AG10803 (cell line): ENCODE results near the gene FIGNL2.

Experiments used
- DNase-seq: peaks from one replicate; pipeline ENCODE4 v3.0.0; 2010; ENCODE audit warnings: low read depth
- H3K4me3 ChIP-seq: 2 replicates; pipeline ENCODE4 v1.5.1; 2011; ENCODE audit warnings: mild to moderate bottlenecking, low read length, control low read depth
- CTCF ChIP-seq: conservative IDR thresholded peaks from 2 replicates; pipeline ENCODE4 v1.5.1; 2011; ENCODE audit warnings: mild to moderate bottlenecking, low read length, control low read depth, inconsistent platforms

FIGNL2 gene

DNA sequence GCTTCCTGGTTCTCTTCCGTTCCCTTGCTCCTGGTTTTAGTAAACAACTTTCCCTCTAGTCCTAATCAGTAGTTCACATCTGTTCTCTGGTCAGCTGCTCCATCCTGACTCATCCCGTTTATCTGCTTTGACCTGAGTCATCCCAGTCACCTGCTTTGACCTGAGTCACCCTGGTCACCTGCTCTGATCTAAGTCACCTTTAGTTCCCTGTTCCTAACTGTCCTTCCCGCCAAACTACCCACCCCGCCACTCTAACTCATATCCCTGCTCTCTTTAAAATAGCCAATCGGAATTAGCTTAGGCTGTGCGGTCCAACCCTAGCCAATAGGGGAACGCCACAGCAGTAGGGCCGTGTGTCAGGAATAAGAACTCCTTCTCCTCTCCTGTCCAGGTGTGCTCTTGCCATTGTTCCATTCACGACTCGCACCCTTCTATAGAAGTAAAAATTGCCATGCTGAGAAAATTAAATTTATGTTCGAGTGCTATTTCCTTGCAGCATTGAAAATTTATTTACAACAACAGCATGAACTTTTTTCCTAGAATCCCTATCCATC, 36.2 kb upstream of the FIGNL2 start:
- TF ChIP-seq CTCF = no peak
- H3K4me3 ChIP-seq = no peak overlapping the region
- no peak for DNase-seq

- no peak overlapping the region for H3K4me3 ChIP-seq
- no peak for TF ChIP-seq CTCF
Observed at GRCh38 chr12:51883998-51884675, 35.6 kb upstream of the FIGNL2 start.

GRCh38 chr12:51883295-51883694, 34.8 kb upstream of the FIGNL2 start:
- no peak for DNase-seq
- H3K4me3 ChIP-seq = no peak overlapping the region
- no peak for TF ChIP-seq CTCF

More at GRCh38 chr12:51883998-51884675, 35.6 kb upstream of the FIGNL2 start:
- no peak for DNase-seq

- H3K4me3 ChIP-seq = no peak overlapping the region
- DNase-seq = no peak
- no peak for TF ChIP-seq CTCF
Observed at GRCh38 chr12:51879102-51879501, 30.6 kb upstream of the FIGNL2 start.

- no peak overlapping the region for H3K4me3 ChIP-seq
- no peak for DNase-seq
- no peak for TF ChIP-seq CTCF
Observed at GRCh38 chr12:51874486-51874885, 26.0 kb upstream of the FIGNL2 start.

DNA sequence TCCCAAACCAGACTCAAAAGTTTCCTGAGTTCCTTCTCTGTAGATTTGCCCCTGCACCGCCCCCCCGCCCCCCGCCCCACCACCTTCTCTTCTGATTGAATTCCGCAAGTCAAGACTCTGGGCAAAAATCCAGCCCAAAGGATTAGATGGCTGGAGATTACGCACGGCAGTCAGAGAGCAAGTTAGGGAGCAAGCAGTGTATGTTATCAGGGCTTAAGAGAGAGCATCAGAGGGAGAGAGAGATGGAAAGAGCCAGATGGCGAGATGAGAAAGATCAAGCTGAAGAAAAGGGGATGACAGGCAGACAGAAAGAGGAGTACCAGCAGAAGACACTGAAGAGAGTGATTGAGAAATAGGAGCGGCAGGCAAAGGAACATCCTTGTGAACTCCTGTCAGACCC, 25.5 kb upstream of the FIGNL2 start:
- DNase-seq = no peak
- H3K4me3 ChIP-seq = no peak overlapping the region
- TF ChIP-seq CTCF = no peak

DNA sequence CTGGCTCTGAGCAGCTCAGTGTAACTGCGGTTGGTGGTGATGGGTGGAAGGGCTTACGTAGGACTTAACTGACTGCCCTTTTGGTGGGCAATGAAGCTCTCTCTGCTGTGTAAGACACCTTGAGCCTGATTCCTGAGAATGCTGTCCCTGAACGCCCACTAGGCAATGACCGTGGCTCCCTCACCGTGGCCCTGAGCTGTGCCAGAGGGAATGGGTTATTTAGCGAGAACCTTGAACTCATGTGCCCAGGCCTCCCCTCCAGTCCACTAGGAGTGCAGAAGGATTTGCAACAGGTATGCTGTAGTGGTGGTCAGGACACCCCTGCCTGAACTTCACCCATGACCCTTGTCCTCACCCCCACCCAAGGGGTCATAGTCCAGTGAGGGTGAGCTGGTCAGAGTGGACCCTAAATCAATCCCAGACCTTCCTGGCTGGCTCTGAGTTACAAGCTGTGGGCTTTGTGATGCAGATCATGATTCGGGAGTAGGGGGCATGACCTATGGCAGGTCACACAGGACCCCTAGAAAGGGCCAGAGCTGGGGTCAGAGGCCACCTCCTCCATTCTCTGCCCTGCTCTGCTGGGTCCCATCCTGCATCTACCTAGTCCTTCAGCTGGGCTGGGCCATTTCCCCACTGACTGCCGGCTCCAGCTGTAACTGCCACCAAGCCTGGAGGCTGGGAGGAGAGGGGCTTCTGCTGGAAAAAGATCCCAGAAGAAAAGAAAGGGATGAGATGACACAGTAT, 24.9 kb upstream of the FIGNL2 start:
- no peak for TF ChIP-seq CTCF
- DNase-seq = no peak
- H3K4me3 ChIP-seq = no peak overlapping the region
